WTC11 (cell line): Measurements from ENCODE around the gene TMBIM6. TPM values are rescaled to one million over a fixed set of nuclear protein-coding genes. Genes with fewer than 3 reads are reported as not detected.

Source experiments
- ATAC-seq: fragments of 200-7000 bp; cut with Tn5 transposase; 2 replicates; pipeline ENCODE4 v1.10.0; 2021; ENCODE audit warnings: mild to moderate bottlenecking, moderate library complexity
- CTCF ChIA-PET: fragments of 300-600 bp; sonication (Branson Sonifier 250); formaldehyde crosslinking; loops from one replicate; lab custom pipeline; 2021; ENCODE audit warnings: antibody characterized with exemption; lab: Charles Lee
- POLR2A ChIA-PET: fragments of 350-600 bp; sonication (Branson Sonifier 250); formaldehyde crosslinking; loops from one replicate; lab custom pipeline; 2021; ENCODE audit warnings: antibody characterized with exemption; lab: Charles Lee
- DNase-seq: peaks from one replicate; pipeline ENCODE4 v3.0.0; 2021; ENCODE audit warnings: low spot score
- H3K27ac Mint-ChIP-seq: 2 replicates; pipeline ENCODE4 v1.8.0; 2021; ENCODE audit warnings: mixed read lengths
- H3K27me3 Mint-ChIP-seq: 2 replicates; pipeline ENCODE4 v1.8.0; 2021; ENCODE audit warnings: low read depth, mild to moderate bottlenecking, moderate library complexity, mixed read lengths
- H3K36me3 Mint-ChIP-seq: 2 replicates; pipeline ENCODE4 v1.8.0; 2021; ENCODE audit warnings: mixed read lengths
- H3K4me1 Mint-ChIP-seq: 2 replicates; pipeline ENCODE4 v1.8.0; 2022; ENCODE audit warnings: mixed read lengths
- H3K4me3 Mint-ChIP-seq: 2 replicates; pipeline ENCODE4 v1.8.0; 2021; ENCODE audit warnings: mild to moderate bottlenecking, moderate library complexity, mixed read lengths
- H3K9me3 Mint-ChIP-seq: 2 replicates; pipeline ENCODE4 v1.8.0; 2021; ENCODE audit warnings: mixed read lengths
- ARID4B ChIP-seq: sonication (generic); formaldehyde crosslinking; IDR thresholded peaks from 2 replicates; pipeline ENCODE4 v1.8.0; 2023; ENCODE audit warnings: missing genetic modification reagents, mild to moderate bottlenecking, borderline replicate concordance
- ERG ChIP-seq: fragments of 250-450 bp; sonication (Bioruptor Pico); IDR thresholded peaks from 2 replicates; pipeline ENCODE4 v1.8.0; 2021; ENCODE audit warnings: mild to moderate bottlenecking
- FOXP4 ChIP-seq: sonication (generic); formaldehyde crosslinking; IDR thresholded peaks from 2 replicates; pipeline ENCODE4 v1.8.0; 2022; ENCODE audit warnings: mild to moderate bottlenecking, missing genetic modification reagents
- GABPB1 ChIP-seq: sonication (generic); formaldehyde crosslinking; IDR thresholded peaks from 2 replicates; pipeline ENCODE4 v1.8.1; 2023; ENCODE audit warnings: mild to moderate bottlenecking, missing genetic modification reagents
- JAZF1 ChIP-seq: fragments of 250-450 bp; sonication (Bioruptor Pico); IDR thresholded peaks from 2 replicates; pipeline ENCODE4 v1.9.0; 2021; ENCODE audit warnings: moderate library complexity, mild to moderate bottlenecking, inconsistent platforms
- MAX ChIP-seq: sonication (generic); formaldehyde crosslinking; IDR thresholded peaks from 2 replicates; pipeline ENCODE4 v1.8.0; 2022; ENCODE audit warnings: mild to moderate bottlenecking, missing genetic modification reagents
- PRRX2 ChIP-seq: fragments of 250-450 bp; sonication (Bioruptor Pico); IDR thresholded peaks from 2 replicates; pipeline ENCODE4 v1.8.0; 2021; ENCODE audit warnings: mild to moderate bottlenecking
- RELA ChIP-seq: sonication (generic); formaldehyde crosslinking; IDR thresholded peaks from 2 replicates; pipeline ENCODE4 v1.8.1; 2022; ENCODE audit warnings: missing genetic modification reagents, mild to moderate bottlenecking, borderline replicate concordance
- STAT6 ChIP-seq: sonication (generic); formaldehyde crosslinking; conservative IDR thresholded peaks from 2 replicates; pipeline ENCODE4 v1.8.1; 2023; ENCODE audit warnings: mild to moderate bottlenecking, low read depth, missing genetic modification reagents, moderate library complexity
- TEAD4 ChIP-seq: sonication (generic); formaldehyde crosslinking; IDR thresholded peaks from 2 replicates; pipeline ENCODE4 v1.8.0; 2022; ENCODE audit warnings: mild to moderate bottlenecking, missing genetic modification reagents
- TP53 ChIP-seq: sonication (generic); formaldehyde crosslinking; IDR thresholded peaks from 2 replicates; pipeline ENCODE4 v1.8.1; 2023; ENCODE audit warnings: mild to moderate bottlenecking, missing genetic modification reagents
- USF2 ChIP-seq: sonication (generic); formaldehyde crosslinking; IDR thresholded peaks from 2 replicates; pipeline ENCODE4 v1.8.1; 2023; ENCODE audit warnings: mild to moderate bottlenecking, missing genetic modification reagents, moderate library complexity
- ZMAT4 ChIP-seq: fragments of 250-450 bp; sonication (Bioruptor Pico); IDR thresholded peaks from 2 replicates; pipeline ENCODE4 v1.9.0; 2021; ENCODE audit warnings: mild to moderate bottlenecking
- ZNF138 ChIP-seq: sonication (generic); formaldehyde crosslinking; conservative IDR thresholded peaks from 2 replicates; pipeline ENCODE4 v1.8.1; 2022; ENCODE audit warnings: mild to moderate bottlenecking, moderate library complexity, missing genetic modification reagents
- ZNF219 ChIP-seq: sonication (generic); formaldehyde crosslinking; IDR thresholded peaks from 2 replicates; pipeline ENCODE4 v1.8.0; 2023; ENCODE audit warnings: missing genetic modification reagents, mild to moderate bottlenecking, borderline replicate concordance
- total RNA-seq: library from RNA; stranded (reverse); gene quantifications from 3 replicates; pipeline ENCODE4 v1.2.3, GENCODE V29; 2021

TMBIM6 gene
- total RNA-seq, 1 experiment from 2014 or later: 402 TPM

GRCh38 chr12:49750027-49750995 lies 9.0 kb downstream of the TMBIM6 start:
- peaks cover 29% of the 10 kb centered on the region for H3K4me1 Mint-ChIP-seq
- peaks cover 34% of the 10 kb centered on the region for H3K36me3 Mint-ChIP-seq
- DNase-seq: no peak
- ChIA-PET CTCF (interaction anchor here (1.0 to 1.5 kb wide), 2 partner anchors 9 to 116 kb away, joined by 3 to 5 read pairs; partner anchors contain the start of gene TMBIM6), POLR2A (no interaction called here)
- no peaks in the 10 kb centered on the region for H3K9me3 Mint-ChIP-seq
- H3K27ac Mint-ChIP-seq: peak overlapping the region; percentile 87
- peak overlapping the region; percentile 2; the same call in 1 of the 2 replicates for H3K4me3 Mint-ChIP-seq
- no peaks in the 10 kb centered on the region for H3K27me3 Mint-ChIP-seq
- TF ChIP-seq GABPB1 (CRISPR knock-in tag) (peak; percentile 98), TEAD4 (no peak)
- peak; percentile 46 for ATAC-seq

GRCh38 chr12:49750996-49751393 lies 9.6 kb downstream of the TMBIM6 start:
- peaks cover 29% of the 10 kb centered on the region for H3K4me1 Mint-ChIP-seq
- H3K4me3 Mint-ChIP-seq: no peak overlapping the region
- ATAC-seq: no peak
- TF ChIP-seq ERG (CRISPR knock-in tag) (no peak), TP53 (CRISPR knock-in tag) (no peak), PRRX2 (CRISPR knock-in tag) (no peak), STAT6 (CRISPR knock-in tag) (no peak), JAZF1 (CRISPR knock-in tag) (no peak), FOXP4 (CRISPR knock-in tag) (no peak)
- peaks cover 40% of the 10 kb centered on the region for H3K36me3 Mint-ChIP-seq
- peak overlapping the region; percentile 2 for H3K27ac Mint-ChIP-seq
- H3K9me3 Mint-ChIP-seq: no peaks in the 10 kb centered on the region
- ChIA-PET POLR2A (no interaction called here), CTCF (interaction anchor here (0.7 kb wide), 2 partner anchors 94 to 104 kb away, joined by 3 to 4 read pairs; no protein-coding TSS in a partner anchor)
- no peaks in the 10 kb centered on the region for H3K27me3 Mint-ChIP-seq
- DNase-seq: no peak

GRCh38 chr12:49761677-49762467 lies 20.5 kb downstream of the TMBIM6 start:
- H3K36me3 Mint-ChIP-seq: peaks cover 68% of the 10 kb centered on the region
- no peak overlapping the region for H3K27ac Mint-ChIP-seq
- 0 out of 2 replicates have a peak, but pooled peaks cover 2% of the 10 kb centered on the region for H3K4me1 Mint-ChIP-seq
- DNase-seq: no peak
- no peak overlapping the region for H3K4me3 Mint-ChIP-seq
- H3K27me3 Mint-ChIP-seq: no peaks in the 10 kb centered on the region
- POLR2A ChIA-PET: interaction anchor here (1.4 kb wide), 1 partner anchor 20 kb away, joined by 6 read pairs; the partner anchor contains the start of gene TMBIM6
- CTCF ChIA-PET: interaction anchor here (0.7 to 3.1 kb wide), 11 partner anchors 11 to 184 kb away, joined by 3 to 30 read pairs (median 3); partner anchors contain the start of gene TMBIM6
- H3K9me3 Mint-ChIP-seq: no peaks in the 10 kb centered on the region
- no peak for ATAC-seq
- TF ChIP-seq ARID4B (CRISPR knock-in tag) (no peak), ZNF138 (no peak), PRRX2 (CRISPR knock-in tag) (no peak), ZMAT4 (CRISPR knock-in tag) (no peak), ZNF219 (CRISPR knock-in tag) (no peak), MAX (CRISPR knock-in tag) (no peak), USF2 (CRISPR knock-in tag) (no peak), RELA (no peak)
